ENCODE results near the gene FAM184A.
A peak's percentile ranks its signal among the peaks of the same experiment; 100 is the strongest.

FAM184A gene

GRCh38 chr6:119096721-119097565 lies 18.5 kb upstream of the FAM184A start:
- no peak for DNase-seq

GRCh38 chr6:119090256-119090655 lies 11.8 kb upstream of the FAM184A start:
- DNase-seq, result no peak

GRCh38 chr6:119084784-119085183 lies 6.3 kb upstream of the FAM184A start:
- no peak for DNase-seq

- DNase-seq, result no peak
Observed at GRCh38 chr6:119083007-119083406, 4.5 kb upstream of the FAM184A start.

- no peak for DNase-seq
Observed at GRCh38 chr6:119079283-119079809, 882 bp upstream of the FAM184A start.

GRCh38 chr6:119077643-119078375 lies 655 bp downstream of the FAM184A start:
- DNase-seq, result peak; percentile 82

- DNase-seq, result no peak
Observed at GRCh38 chr6:119077391-119077642, 1.1 kb downstream of the FAM184A start.

- DNase-seq, result no peak
Observed at GRCh38 chr6:119076576-119077390, 1.7 kb downstream of the FAM184A start.

- no peak for DNase-seq
Observed at GRCh38 chr6:119076173-119076572, 2.3 kb downstream of the FAM184A start.

- no peak for DNase-seq
Observed at GRCh38 chr6:119075200-119075981, 3.1 kb downstream of the FAM184A start.

- DNase-seq, result no peak
Observed at GRCh38 chr6:119073307-119074051, 5.0 kb downstream of the FAM184A start.

GRCh38 chr6:119071576-119071975 lies 6.9 kb downstream of the FAM184A start:
- DNase-seq, result no peak

- DNase-seq, result no peak
Observed at GRCh38 chr6:119067091-119067490, 11.4 kb downstream of the FAM184A start.

- no peak for DNase-seq
Observed at GRCh38 chr6:119066517-119066916, 11.9 kb downstream of the FAM184A start.

GRCh38 chr6:119065955-119066354 lies 12.5 kb downstream of the FAM184A start:
- DNase-seq, result no peak

- no peak for DNase-seq
Observed at GRCh38 chr6:119065382-119065781, 13.1 kb downstream of the FAM184A start.

GRCh38 chr6:119063491-119063890 lies 15.0 kb downstream of the FAM184A start:
- DNase-seq, result no peak

- no peak for DNase-seq
Observed at GRCh38 chr6:119061215-119061614, 17.2 kb downstream of the FAM184A start.

GRCh38 chr6:119060255-119060907 lies 18.1 kb downstream of the FAM184A start:
- no peak for DNase-seq

- no peak for DNase-seq
Observed at GRCh38 chr6:119055069-119055468, 23.4 kb downstream of the FAM184A start.

GRCh38 chr6:119052987-119053386 lies 25.5 kb downstream of the FAM184A start:
- no peak for DNase-seq
